Measurements from ENCODE around the gene CMTM1. TPM values are rescaled to one million over a fixed set of nuclear protein-coding genes. Genes with fewer than 3 reads are reported as not detected.
"Not testable (repeated sequence)": the region's sequence is repeated elsewhere in the genome, so short reads cannot be mapped to it uniquely, and the experiment has no call there.

Gene CMTM1
- total RNA-seq, 1 experiment from 2014 or later = 2.6 TPM

- no peak overlapping the region for H4K91ac ChIP-seq (ENCODE audit: insufficient read length, low read depth, low read length)
- no peak overlapping the region for H2AK5ac ChIP-seq (ENCODE audit: insufficient read length, low read length)
- no peak overlapping the region for H2AFZ ChIP-seq (ENCODE audit: low read length)
- no peak overlapping the region for H3K18ac ChIP-seq (ENCODE audit: insufficient read length, low read depth, low read length)
- no peak overlapping the region for H2BK5ac ChIP-seq (ENCODE audit: insufficient read length, low read length)
- no peaks in the 10 kb centered on the region for H3K79me1 ChIP-seq (ENCODE audit: insufficient read depth, low read depth, low read length, poor library complexity, severe bottlenecking)
- H3K27ac ChIP-seq (ENCODE audit: insufficient read length, low read depth, low read length) = no peak overlapping the region
- H3K4me3 Mint-ChIP-seq = no peak overlapping the region
- H3K4me1 ChIP-seq (ENCODE audit: insufficient read depth, low read length) = no peaks in the 10 kb centered on the region
- no peaks in the 10 kb centered on the region; the same call in none of the 2 replicates for H3K27me3 Mint-ChIP-seq (ENCODE audit: low read depth)
- DNase-seq = no peak
- TF ChIP-seq, protein P1, sequence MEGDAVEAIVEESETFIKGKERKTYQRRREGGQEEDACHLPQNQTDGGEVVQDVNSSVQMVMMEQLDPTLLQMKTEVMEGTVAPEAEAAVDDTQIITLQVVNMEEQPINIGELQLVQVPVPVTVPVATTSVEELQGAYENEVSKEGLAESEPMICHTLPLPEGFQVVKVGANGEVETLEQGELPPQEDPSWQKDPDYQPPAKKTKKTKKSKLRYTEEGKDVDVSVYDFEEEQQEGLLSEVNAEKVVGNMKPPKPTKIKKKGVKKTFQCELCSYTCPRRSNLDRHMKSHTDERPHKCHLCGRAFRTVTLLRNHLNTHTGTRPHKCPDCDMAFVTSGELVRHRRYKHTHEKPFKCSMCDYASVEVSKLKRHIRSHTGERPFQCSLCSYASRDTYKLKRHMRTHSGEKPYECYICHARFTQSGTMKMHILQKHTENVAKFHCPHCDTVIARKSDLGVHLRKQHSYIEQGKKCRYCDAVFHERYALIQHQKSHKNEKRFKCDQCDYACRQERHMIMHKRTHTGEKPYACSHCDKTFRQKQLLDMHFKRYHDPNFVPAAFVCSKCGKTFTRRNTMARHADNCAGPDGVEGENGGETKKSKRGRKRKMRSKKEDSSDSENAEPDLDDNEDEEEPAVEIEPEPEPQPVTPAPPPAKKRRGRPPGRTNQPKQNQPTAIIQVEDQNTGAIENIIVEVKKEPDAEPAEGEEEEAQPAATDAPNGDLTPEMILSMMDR (conservative IDR thresholded peaks at IDR 0.05) = no peak
- no peak overlapping the region for H3K56ac ChIP-seq (ENCODE audit: insufficient read length, low read depth, low read length)
- no peaks in the 10 kb centered on the region for H3K27me3 ChIP-seq (ENCODE audit: insufficient read depth, low read length)
- no peak overlapping the region for H4K8ac ChIP-seq (replicated peaks; ENCODE audit: insufficient read length, low read depth, low read length)
- H3K79me2 ChIP-seq (ENCODE audit: insufficient read depth, low read length) = no peaks in the 10 kb centered on the region
- no peak overlapping the region for H2BK120ac ChIP-seq (ENCODE audit: low read depth, low read length, poor library complexity, severe bottlenecking)
- no peak overlapping the region for H2BK15ac ChIP-seq (ENCODE audit: low read depth, low read length)
- no peak overlapping the region for H3T11ph ChIP-seq (ENCODE audit: low read length)
- H2BK20ac ChIP-seq (ENCODE audit: low read depth, low read length, poor library complexity, severe bottlenecking) = no peak overlapping the region
- peaks cover 4 to 11% of the 10 kb centered on the region in 2 experiments; a peak in 3 of 4 replicates for H3K4me1 Mint-ChIP-seq
- H3K36me3 Mint-ChIP-seq (ENCODE audit: insufficient read depth in 1 of 3, low read depth in 3 of 3) = no peaks in the 10 kb centered on the region
- H4K20me1 ChIP-seq (ENCODE audit: control insufficient read depth, insufficient read depth, insufficient read length) = no peaks in the 10 kb centered on the region
- no peaks in the 10 kb centered on the region for H3K23me2 ChIP-seq (ENCODE audit: insufficient read length, low read depth, low read length, poor library complexity, severe bottlenecking)
- no peak overlapping the region for H3K4ac ChIP-seq (ENCODE audit: low read depth, low read length)
- H3K27ac Mint-ChIP-seq = no peak overlapping the region
- no peak overlapping the region for H4K5ac ChIP-seq (ENCODE audit: insufficient read length, low read depth, low read length)
- H3K9me3 Mint-ChIP-seq = no peaks in the 10 kb centered on the region
- no peak overlapping the region for H3K9ac ChIP-seq (ENCODE audit: extremely low read depth, insufficient read length, low read length)
- no peak overlapping the region for H3K14ac ChIP-seq (ENCODE audit: insufficient read depth, low read length)
- H2BK12ac ChIP-seq (ENCODE audit: insufficient read length, low read depth, low read length) = no peak overlapping the region
- H3K4me2 ChIP-seq (ENCODE audit: insufficient read depth, insufficient read length, low read length) = no peak overlapping the region
- H3K23ac ChIP-seq (ENCODE audit: insufficient read length, low read depth, low read length) = no peak overlapping the region
- no CpG with 5 or more reads among the region's 7 CpGs for WGBS (ENCODE audit: extremely low coverage, insufficient read length, low lambda C conversion rate)
- no peaks in the 10 kb centered on the region for H3K9me3 ChIP-seq (ENCODE audit: control insufficient read depth, low read depth, low read length)
These were observed 28.5 kb downstream of the CMTM1 start for GRCh38 chr16:66594739-66595138.

- H3K9me3 Mint-ChIP-seq; H4K8ac ChIP-seq (replicated peaks; ENCODE audit: insufficient read length, low read depth, low read length); H2BK12ac ChIP-seq (ENCODE audit: insufficient read length, low read depth, low read length); H3K14ac ChIP-seq (ENCODE audit: insufficient read depth, low read length); H3K18ac ChIP-seq (ENCODE audit: insufficient read length, low read depth, low read length); H3K27ac Mint-ChIP-seq; H3K23ac ChIP-seq (ENCODE audit: insufficient read length, low read depth, low read length); H3K36me3 Mint-ChIP-seq (ENCODE audit: insufficient read depth in 1 of 3, low read depth in 3 of 3); H3K4me1 Mint-ChIP-seq; H3K4ac ChIP-seq (ENCODE audit: low read depth, low read length); H3K56ac ChIP-seq (ENCODE audit: insufficient read length, low read depth, low read length); H3K27me3 Mint-ChIP-seq (ENCODE audit: low read depth); H2AFZ ChIP-seq (ENCODE audit: low read length); H3K9me3 ChIP-seq (ENCODE audit: control insufficient read depth, low read depth, low read length); H3K4me1 ChIP-seq (ENCODE audit: insufficient read depth, low read length); H4K91ac ChIP-seq (ENCODE audit: insufficient read length, low read depth, low read length); DNase-seq; H2AK5ac ChIP-seq (ENCODE audit: insufficient read length, low read length); H3K79me1 ChIP-seq (ENCODE audit: insufficient read depth, low read depth, low read length, poor library complexity, severe bottlenecking); H4K20me1 ChIP-seq (ENCODE audit: control insufficient read depth, insufficient read depth, insufficient read length); H3K4me3 Mint-ChIP-seq; H3K27ac ChIP-seq (ENCODE audit: insufficient read length, low read depth, low read length); H2BK5ac ChIP-seq (ENCODE audit: insufficient read length, low read length); H2BK15ac ChIP-seq (ENCODE audit: low read depth, low read length); H2BK120ac ChIP-seq (ENCODE audit: low read depth, low read length, poor library complexity, severe bottlenecking); H3K27me3 ChIP-seq (ENCODE audit: insufficient read depth, low read length); H4K5ac ChIP-seq (ENCODE audit: insufficient read length, low read depth, low read length); H3T11ph ChIP-seq (ENCODE audit: low read length); H3K79me2 ChIP-seq (ENCODE audit: insufficient read depth, low read length); H2BK20ac ChIP-seq (ENCODE audit: low read depth, low read length, poor library complexity, severe bottlenecking); H3K9ac ChIP-seq (ENCODE audit: extremely low read depth, insufficient read length, low read length); H3K4me2 ChIP-seq (ENCODE audit: insufficient read depth, insufficient read length, low read length); H3K23me2 ChIP-seq (ENCODE audit: insufficient read length, low read depth, low read length, poor library complexity, severe bottlenecking): not testable (repeated sequence)
- WGBS (ENCODE audit: extremely low coverage, insufficient read length, low lambda C conversion rate) = no CpG with 5 or more reads among the region's 4 CpGs
These were observed 30.3 kb downstream of the CMTM1 start for GRCh38 chr16:66596559-66596958.

Data from H9 (cell line).